NK-92 treated with Interleukin-12 subunit alpha and Interleukin-12 subunit beta, amount 100 ng/mL, for 24 hours (cell line): Measurements from ENCODE around the gene FAAH.

Experiments
- DNase-seq: peaks from one replicate; lab custom pipeline; 2025; lab: John Stamatoyannopoulos, UW

The FAAH gene

GRCh38 chr1:46451948-46452930 is 58.1 kb downstream of the FAAH start:
- no peak for DNase-seq

GRCh38 chr1:46452931-46453325 is 58.8 kb downstream of the FAAH start:
- DNase-seq: no peak

GRCh38 chr1:46453449-46453848 is 59.3 kb downstream of the FAAH start:
- no peak for DNase-seq

- no peak for DNase-seq
These were observed 61.8 kb downstream of the FAAH start for GRCh38 chr1:46455951-46456350.

GRCh38 chr1:46456411-46456963 is 62.4 kb downstream of the FAAH start:
- no peak for DNase-seq

GRCh38 chr1:46457178-46457577 is 63.1 kb downstream of the FAAH start:
- no peak for DNase-seq

GRCh38 chr1:46458190-46458589 is 64.1 kb downstream of the FAAH start:
- DNase-seq: no peak

GRCh38 chr1:46458846-46459245 is 64.7 kb downstream of the FAAH start:
- DNase-seq: no peak

- no peak for DNase-seq
These were observed 65.2 kb downstream of the FAAH start for GRCh38 chr1:46459315-46459714.

- no peak for DNase-seq
These were observed 67.1 kb downstream of the FAAH start for GRCh38 chr1:46461017-46461808.

- DNase-seq: no peak
These were observed 67.8 kb downstream of the FAAH start for GRCh38 chr1:46461809-46462448.
